Activated CD4-positive, CD25-positive, alpha-beta regulatory T cell treated with anti-CD3 and anti-CD28 coated beads, Interleukin-2, amount 50 U/mL, for 24 hours (primary cell): ENCODE results near the gene RASA1.

Source experiments
- ATAC-seq, 2 donors: fragments of 150-1000 bp; cut with Tn5 transposase; one replicate each; pipeline ENCODE4 v1.10.0; 2021; ENCODE audit warnings: mild to moderate bottlenecking in 1 of 2, moderate library complexity in 1 of 2

RASA1 gene

GRCh38 chr5:87405472-87406155 lies 137.9 kb downstream of the RASA1 start:
- peak in 1 of 2 donors; percentile 60 for ATAC-seq

GRCh38 chr5:87408204-87408603 lies 140.5 kb downstream of the RASA1 start:
- no peak for ATAC-seq

- no peak for ATAC-seq
Measured at GRCh38 chr5:87410931-87411330, 143.2 kb downstream of the RASA1 start.

GRCh38 chr5:87411586-87411972 lies 143.9 kb downstream of the RASA1 start:
- no peak for ATAC-seq

GRCh38 chr5:87411973-87412629 lies 144.4 kb downstream of the RASA1 start:
- ATAC-seq, result peak; percentile 6 to 25

GRCh38 chr5:87412630-87413342 lies 145.1 kb downstream of the RASA1 start, which contains the start of gene CCNH:
CCNH (minus strand) TSS chr5:87412930; CDS start chr5:87412794, 136 bp downstream.
- peak; percentile 97 to 98 for ATAC-seq

- no peak for ATAC-seq
Measured at GRCh38 chr5:87413343-87413645, 145.6 kb downstream of the RASA1 start.

- no peak for ATAC-seq
Measured at GRCh38 chr5:87418506-87418905, 150.8 kb downstream of the RASA1 start.

GRCh38 chr5:87421307-87421706 lies 153.6 kb downstream of the RASA1 start:
- ATAC-seq, result no peak

- no peak for ATAC-seq
Measured at GRCh38 chr5:87423755-87424154, 156.1 kb downstream of the RASA1 start.

GRCh38 chr5:87430863-87431457 lies 163.3 kb downstream of the RASA1 start:
- ATAC-seq, result no peak

GRCh38 chr5:87432460-87432859 lies 164.8 kb downstream of the RASA1 start:
- ATAC-seq, result peak; percentile 77 to 84

- no peak for ATAC-seq
Measured at GRCh38 chr5:87433945-87434344, 166.3 kb downstream of the RASA1 start.

GRCh38 chr5:87434461-87434860 lies 166.8 kb downstream of the RASA1 start:
- ATAC-seq, result no peak

- ATAC-seq, result no peak
Measured at GRCh38 chr5:87435144-87435694, 167.5 kb downstream of the RASA1 start.

- no peak for ATAC-seq
Measured at GRCh38 chr5:87437724-87438123, 170.0 kb downstream of the RASA1 start.

- ATAC-seq, result no peak
Measured at GRCh38 chr5:87438231-87438630, 170.5 kb downstream of the RASA1 start.
